ENCODE results near the gene FSIP1.

DNA sequence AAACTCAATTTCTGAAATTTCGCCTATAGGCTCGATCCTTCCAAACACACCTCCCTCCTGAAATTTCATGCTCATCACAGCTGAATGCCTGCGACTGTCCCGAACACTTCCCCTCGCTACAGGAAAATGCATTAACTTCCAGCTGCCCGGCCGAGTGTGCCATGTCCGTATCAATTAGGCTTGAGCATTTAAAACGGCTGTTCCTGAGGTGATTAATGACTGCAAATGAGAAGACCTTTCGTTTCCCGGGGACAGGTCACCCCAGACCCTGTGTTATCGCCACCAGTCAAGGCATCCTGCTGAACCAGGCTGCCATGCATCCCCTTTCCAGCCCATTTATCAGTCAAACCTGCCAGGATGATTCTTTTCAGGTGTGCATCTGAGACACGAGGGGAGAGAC is 138.5 kb downstream of the FSIP1 start:
- no peak for TF ChIP-seq CTCF (conservative IDR thresholded peaks at IDR 0.05 in 1 of 2, IDR thresholded peaks at IDR 0.05 in 1 of 2; ENCODE audit: extremely low read depth in 1 of 2, insufficient read depth in 1 of 2, low read depth in 1 of 2, low read length in 2 of 2)
- no peak for TF ChIP-seq EZH2 (IDR thresholded peaks at IDR 0.05; ENCODE audit: borderline replicate concordance, low read length)

Data from mammary epithelial cell (primary cell).